Skeletal muscle satellite cell (primary cell): ENCODE results near the gene ANKFN1.

Experiments used
- H3K27me3 ChIP-seq: 2 replicates; pipeline ENCODE4 v1.7.0; 2013; ENCODE audit warnings: low read length; ENCODE audit not compliant: control insufficient read depth, insufficient read depth
- H3K36me3 ChIP-seq: 2 replicates; pipeline ENCODE4 v1.7.0; 2013; ENCODE audit warnings: mild to moderate bottlenecking, control low read depth, low read length; ENCODE audit not compliant: insufficient read depth
- H3K4me1 ChIP-seq: 2 replicates; pipeline ENCODE4 v1.7.0; 2013; ENCODE audit warnings: low read length; ENCODE audit not compliant: control insufficient read depth, insufficient read depth
- H3K4me2 ChIP-seq: 2 replicates; pipeline ENCODE4 v1.7.0; 2013; ENCODE audit warnings: mild to moderate bottlenecking, low read length
- H3K4me3 ChIP-seq: 2 replicates; pipeline ENCODE4 v1.7.0; 2013; ENCODE audit warnings: low read length
- H3K9ac ChIP-seq: 2 replicates; pipeline ENCODE4 v1.7.0; 2013; ENCODE audit warnings: mild to moderate bottlenecking, low read depth, low read length, moderate library complexity
- H3K9me3 ChIP-seq: replicated peaks from 2 replicates; pipeline ENCODE4 v1.7.0; 2013; ENCODE audit warnings: mild to moderate bottlenecking, control low read depth, low read length

ANKFN1 gene

GRCh38 chr17:56489980-56490379 lies 336.7 kb downstream of the ANKFN1 start:
- no peaks in the 10 kb centered on the region for H3K9me3 ChIP-seq
- no peak overlapping the region for H3K4me2 ChIP-seq
- no peaks in the 10 kb centered on the region for H3K27me3 ChIP-seq
- no peaks in the 10 kb centered on the region for H3K4me1 ChIP-seq
- H3K36me3 ChIP-seq, result no peaks in the 10 kb centered on the region
- H3K4me3 ChIP-seq, result no peak overlapping the region
- H3K9ac ChIP-seq, result no peak overlapping the region

- Histone ChIP-seq H3K4me1 (no peaks in the 10 kb centered on the region), H3K4me3 (no peak overlapping the region), H3K9me3 (no peaks in the 10 kb centered on the region), H3K4me2 (no peak overlapping the region), H3K36me3 (no peaks in the 10 kb centered on the region), H3K9ac (no peak overlapping the region), H3K27me3 (no peaks in the 10 kb centered on the region)
Observed at GRCh38 chr17:56495556-56495955, 342.3 kb downstream of the ANKFN1 start.

GRCh38 chr17:56497132-56497531 lies 343.9 kb downstream of the ANKFN1 start:
- Histone ChIP-seq H3K27me3 (no peaks in the 10 kb centered on the region), H3K36me3 (no peaks in the 10 kb centered on the region), H3K9ac (no peak overlapping the region), H3K4me2 (no peak overlapping the region), H3K9me3 (no peaks in the 10 kb centered on the region), H3K4me3 (no peak overlapping the region), H3K4me1 (no peaks in the 10 kb centered on the region)

GRCh38 chr17:56499799-56500388 lies 346.6 kb downstream of the ANKFN1 start:
- H3K9me3 ChIP-seq, result no peaks in the 10 kb centered on the region
- no peak overlapping the region for H3K9ac ChIP-seq
- H3K4me1 ChIP-seq, result no peaks in the 10 kb centered on the region
- no peaks in the 10 kb centered on the region for H3K27me3 ChIP-seq
- no peak overlapping the region for H3K4me3 ChIP-seq
- H3K36me3 ChIP-seq, result no peaks in the 10 kb centered on the region
- H3K4me2 ChIP-seq, result no peak overlapping the region

GRCh38 chr17:56502120-56502654 lies 348.9 kb downstream of the ANKFN1 start:
- Histone ChIP-seq H3K4me3 (no peak overlapping the region), H3K4me1 (no peaks in the 10 kb centered on the region), H3K27me3 (no peaks in the 10 kb centered on the region), H3K9me3 (no peaks in the 10 kb centered on the region), H3K36me3 (no peaks in the 10 kb centered on the region), H3K4me2 (no peak overlapping the region), H3K9ac (no peak overlapping the region)

GRCh38 chr17:56505154-56505756 lies 352.0 kb downstream of the ANKFN1 start:
- no peak overlapping the region for H3K4me3 ChIP-seq
- no peaks in the 10 kb centered on the region for H3K9me3 ChIP-seq
- H3K4me2 ChIP-seq, result no peak overlapping the region
- no peaks in the 10 kb centered on the region for H3K36me3 ChIP-seq
- H3K9ac ChIP-seq, result no peak overlapping the region
- no peaks in the 10 kb centered on the region for H3K4me1 ChIP-seq
- no peaks in the 10 kb centered on the region for H3K27me3 ChIP-seq

- H3K27me3 ChIP-seq, result no peaks in the 10 kb centered on the region
- H3K4me2 ChIP-seq, result no peak overlapping the region
- no peak overlapping the region for H3K9ac ChIP-seq
- H3K4me1 ChIP-seq, result no peaks in the 10 kb centered on the region
- no peak overlapping the region for H3K4me3 ChIP-seq
- H3K36me3 ChIP-seq, result no peaks in the 10 kb centered on the region
- no peaks in the 10 kb centered on the region for H3K9me3 ChIP-seq
Observed at GRCh38 chr17:56506349-56506748, 353.1 kb downstream of the ANKFN1 start.

- Histone ChIP-seq H3K4me3 (no peak overlapping the region), H3K27me3 (no peaks in the 10 kb centered on the region), H3K4me2 (no peak overlapping the region), H3K36me3 (no peaks in the 10 kb centered on the region), H3K9ac (no peak overlapping the region), H3K9me3 (no peaks in the 10 kb centered on the region), H3K4me1 (no peaks in the 10 kb centered on the region)
Observed at GRCh38 chr17:56510554-56511342, 357.5 kb downstream of the ANKFN1 start.

GRCh38 chr17:56514264-56514663 lies 361.0 kb downstream of the ANKFN1 start:
- H3K4me3 ChIP-seq, result no peak overlapping the region
- H3K4me2 ChIP-seq, result no peak overlapping the region
- H3K36me3 ChIP-seq, result no peaks in the 10 kb centered on the region
- no peaks in the 10 kb centered on the region for H3K4me1 ChIP-seq
- H3K27me3 ChIP-seq, result peaks cover 5% of the 10 kb centered on the region
- no peak overlapping the region for H3K9ac ChIP-seq
- no peaks in the 10 kb centered on the region for H3K9me3 ChIP-seq

- Histone ChIP-seq H3K4me1 (no peaks in the 10 kb centered on the region), H3K9me3 (no peaks in the 10 kb centered on the region), H3K4me3 (no peak overlapping the region), H3K4me2 (no peak overlapping the region), H3K36me3 (no peaks in the 10 kb centered on the region), H3K9ac (no peak overlapping the region), H3K27me3 (peaks cover 5% of the 10 kb centered on the region)
Observed at GRCh38 chr17:56514899-56515298, 361.6 kb downstream of the ANKFN1 start.

GRCh38 chr17:56521414-56522141 lies 368.3 kb downstream of the ANKFN1 start:
- Histone ChIP-seq H3K36me3 (no peaks in the 10 kb centered on the region), H3K9me3 (no peaks in the 10 kb centered on the region), H3K4me2 (no peak overlapping the region), H3K9ac (no peak overlapping the region), H3K4me1 (no peaks in the 10 kb centered on the region), H3K27me3 (peaks cover 15% of the 10 kb centered on the region), H3K4me3 (no peak overlapping the region)
